Fibroblast of lung (primary cell): Measurements from ENCODE around the gene TBC1D22A.

ENCODE experiments used
- CTCF ChIP-seq, 2 donors: IDR thresholded peaks in 1 of 2; conservative IDR thresholded peaks in 1 of 2; 1 replicate in 1 of 2; 2 replicates in 1 of 2; pipeline ENCODE4 v1.5.1; 2011 to 2012; ENCODE audit warnings: low read length in 2 of 2, control low read depth in 1 of 2, inconsistent platforms in 1 of 2, low read depth in 1 of 2, mild to moderate bottlenecking in 1 of 2
- EZH2 ChIP-seq: IDR thresholded peaks from 2 replicates; pipeline ENCODE4 v1.5.1; 2012; ENCODE audit warnings: low read length, control low read depth, mild to moderate bottlenecking; ENCODE audit errors: missing control alignments

GRCh38 chr22:46830841-46831240 lies 68.4 kb downstream of the TBC1D22A start:
- TF ChIP-seq CTCF (conservative IDR thresholded peaks at IDR 0.05 in 1 of 2, IDR thresholded peaks at IDR 0.05 in 1 of 2; ENCODE audit: low read depth in 1 of 2, low read length in 2 of 2) (no peak), EZH2 (no peak)
